Globus pallidus (tissue), 1 donor: Measurements from ENCODE around the gene TBC1D14.
"Not testable (repeated sequence)": the region's sequence is repeated elsewhere in the genome, so short reads cannot be mapped to it uniquely, and the experiment has no call there.

ENCODE experiments used
- DNase-seq: peaks from one replicate; pipeline ENCODE4 v3.0.0-alpha.2; 2015; ENCODE audit warnings: low spot score

TBC1D14 gene

GRCh38 chr4:6972911-6973310, 63.3 kb downstream of the TBC1D14 start:
- DNase-seq = no peak

- peak; percentile 83 for DNase-seq
Observed at GRCh38 chr4:6974138-6974848, 64.7 kb downstream of the TBC1D14 start.

DNA sequence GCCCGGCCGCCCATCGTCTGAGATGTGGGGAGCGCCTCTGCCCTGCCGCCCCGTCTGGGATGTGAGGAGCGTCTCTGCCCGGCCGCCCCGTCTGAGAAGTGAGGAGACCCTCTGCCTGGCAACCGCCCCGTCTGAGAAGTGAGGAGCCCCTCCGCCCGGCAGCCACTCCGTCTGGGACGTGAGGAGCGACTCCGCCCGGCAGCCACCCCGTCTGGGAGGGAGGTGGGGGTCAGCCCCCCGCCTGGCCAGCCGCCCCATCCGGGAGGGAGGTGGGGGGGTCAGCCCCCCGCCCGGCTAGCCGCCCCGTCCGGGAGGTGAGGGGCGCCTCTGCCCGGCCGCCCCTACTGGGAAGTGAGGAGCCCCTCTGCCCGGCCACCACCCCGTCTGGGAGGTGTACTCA, 68.2 kb downstream of the TBC1D14 start:
- not testable (repeated sequence) for DNase-seq

- DNase-seq = no peak
Observed at GRCh38 chr4:6983544-6984142, 74.0 kb downstream of the TBC1D14 start.

DNA sequence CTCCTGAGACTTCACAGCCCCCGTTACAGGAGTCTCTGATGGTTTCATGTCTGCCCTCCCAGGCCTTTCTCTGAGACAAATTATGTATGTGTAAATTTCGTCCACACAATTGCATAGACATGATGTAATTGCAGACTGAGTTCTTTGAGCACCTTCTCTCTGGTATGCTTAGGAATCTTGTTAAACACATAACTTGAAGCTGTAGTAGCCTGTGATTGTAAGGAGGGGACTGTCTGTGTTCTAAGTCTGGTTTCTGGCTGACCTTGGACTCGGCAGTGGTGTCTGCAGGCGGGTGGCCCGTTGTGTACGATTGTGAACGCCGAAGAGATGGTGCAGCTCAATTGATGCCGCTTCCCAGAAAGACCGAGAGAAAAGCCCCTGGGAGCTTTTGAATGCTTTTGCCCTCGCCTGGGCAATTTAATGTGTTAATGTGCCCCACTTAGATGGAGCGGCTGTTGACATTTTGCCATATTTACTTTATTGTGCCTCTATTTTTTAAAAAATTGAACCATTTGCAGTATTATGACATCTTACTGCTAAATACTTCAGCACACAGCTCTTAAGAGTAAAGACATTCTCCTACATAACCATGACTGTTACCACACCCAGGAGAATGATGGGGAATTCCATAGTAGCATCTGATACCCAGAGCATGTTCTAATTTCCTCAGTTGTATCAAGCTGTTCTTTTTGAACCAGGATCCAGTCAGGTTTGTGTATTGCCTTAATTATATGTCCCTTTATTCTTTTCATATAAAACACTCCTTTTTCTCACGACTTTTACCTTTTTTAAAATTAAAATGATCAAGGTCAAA, 75.2 kb downstream of the TBC1D14 start:
- no peak for DNase-seq

DNA sequence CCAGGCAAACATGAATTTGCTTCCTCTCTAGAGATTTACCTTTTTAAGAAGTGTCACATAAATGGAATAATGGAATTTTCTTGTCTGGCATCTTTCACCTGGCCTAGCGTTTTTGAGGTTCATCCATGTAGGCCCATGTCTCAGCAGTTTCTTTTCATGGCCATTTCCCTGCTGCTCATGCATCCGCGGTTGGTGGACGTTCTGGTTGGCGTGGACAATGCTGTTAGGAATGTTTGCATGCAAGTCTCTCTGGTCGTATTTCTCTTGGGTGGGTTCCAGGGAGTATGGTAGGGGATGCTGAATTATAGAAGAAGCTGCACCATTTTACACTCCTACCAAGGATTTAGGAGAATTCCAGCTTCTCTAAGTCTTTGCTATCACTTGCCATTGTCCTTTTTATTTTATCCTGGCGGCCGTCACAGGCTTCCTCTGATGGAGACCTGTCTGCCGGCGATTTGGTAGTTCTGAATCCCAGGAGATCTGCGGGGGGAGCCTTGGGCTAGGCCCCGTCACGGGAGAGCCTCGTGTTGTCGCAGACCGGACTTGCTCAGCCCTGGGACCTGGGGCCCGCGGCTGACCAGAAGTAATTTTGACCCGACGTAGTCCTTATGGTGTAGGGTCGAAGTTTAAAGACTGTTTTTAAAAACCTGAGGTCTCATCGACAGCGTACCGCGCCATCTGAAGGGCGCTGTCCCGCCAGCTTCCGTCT, 76.6 kb downstream of the TBC1D14 start:
- peak; percentile 77 for DNase-seq

DNA sequence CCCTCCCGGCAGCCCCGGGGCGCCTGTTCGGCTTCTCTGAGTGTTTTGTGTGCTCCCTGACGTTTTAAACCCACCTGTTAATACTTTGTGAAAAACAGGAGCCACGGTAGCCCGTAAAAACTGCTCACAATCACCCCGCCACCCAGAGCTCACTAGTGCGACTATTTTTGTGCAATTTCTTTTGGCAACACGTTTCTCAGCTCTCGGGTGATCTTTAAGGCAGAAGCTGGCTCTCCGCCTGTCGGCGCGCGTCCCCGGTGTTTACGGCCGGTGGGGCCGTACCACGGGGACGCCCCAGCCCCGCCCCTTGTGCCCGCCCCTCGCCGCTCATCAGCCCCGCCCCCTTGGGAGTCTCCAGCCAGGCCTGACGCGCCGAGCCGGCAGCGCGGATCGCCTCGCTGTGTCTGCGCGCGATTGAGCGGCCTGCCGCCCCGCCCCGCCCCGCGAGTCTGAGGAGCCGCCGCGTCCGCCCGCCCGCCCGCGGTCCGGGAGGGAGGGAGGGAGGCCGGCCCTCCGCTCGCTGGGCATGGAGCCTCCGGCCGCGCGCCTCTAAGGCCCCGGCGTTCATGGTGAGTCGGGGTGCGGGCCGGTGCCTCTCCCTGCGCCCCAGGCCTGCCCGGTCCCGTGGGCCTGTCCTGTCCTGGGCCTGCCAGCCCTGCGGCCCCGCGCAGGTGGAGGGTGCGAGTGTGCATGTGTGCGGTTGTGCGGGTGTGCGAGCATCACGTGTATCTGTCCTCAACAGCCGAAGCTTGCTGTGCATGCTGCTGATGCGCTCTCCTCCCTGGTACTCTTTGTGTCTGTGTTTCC, 77.4 kb downstream of the TBC1D14 start:
- peak; percentile 96 for DNase-seq

DNA sequence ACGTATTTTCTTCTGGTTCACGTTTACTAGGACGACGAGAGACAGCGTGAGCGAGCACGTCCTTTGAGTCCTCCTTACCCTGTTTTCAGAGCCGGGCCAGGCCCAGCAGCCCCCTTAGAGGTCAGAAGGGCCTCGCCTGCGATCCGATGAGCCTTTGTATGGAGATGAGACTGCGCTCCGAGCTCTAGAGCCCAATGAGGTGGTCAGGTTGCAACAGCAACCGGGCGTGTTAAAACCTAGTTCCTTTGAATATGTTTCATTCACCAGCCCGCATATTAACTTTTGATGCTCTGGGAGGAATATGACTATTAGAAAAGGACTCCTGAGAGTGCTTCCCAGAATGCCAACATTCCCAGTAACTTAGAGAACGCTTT, 77.9 kb downstream of the TBC1D14 start:
- no peak for DNase-seq

DNA sequence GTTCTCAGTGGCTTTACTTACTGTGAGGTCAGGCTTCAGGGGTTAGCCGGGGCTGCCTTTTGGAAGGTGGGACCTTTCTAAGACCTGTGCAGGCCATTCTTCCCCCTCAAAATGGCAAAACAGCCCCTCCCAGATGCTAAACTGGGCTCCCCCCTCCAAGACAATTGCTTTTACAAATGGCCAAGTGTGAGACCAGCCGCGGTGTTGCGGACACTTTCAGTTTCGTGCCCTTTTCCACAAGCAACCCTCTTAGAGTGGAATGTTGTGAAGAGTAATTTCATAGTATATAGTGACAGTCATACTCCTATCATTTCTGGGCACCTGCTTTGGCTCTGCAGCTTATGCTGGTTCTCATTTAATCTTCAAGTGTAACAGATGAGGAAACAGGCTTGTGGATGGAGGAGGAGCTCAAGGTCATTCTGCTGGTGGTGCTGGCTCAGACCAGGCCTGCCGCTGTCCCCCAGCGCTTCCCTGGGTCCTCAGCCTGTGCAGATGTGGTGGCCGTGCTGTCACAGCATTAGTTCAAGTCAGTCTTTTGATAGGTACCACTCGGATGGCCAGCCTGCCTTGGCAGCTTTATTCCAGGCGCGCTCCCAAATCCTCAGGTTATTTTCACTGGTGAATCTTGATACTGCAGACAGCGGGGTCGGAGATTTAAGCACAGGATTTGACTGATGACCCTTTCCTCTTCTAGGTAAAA, 78.5 kb downstream of the TBC1D14 start:
- no peak for DNase-seq

DNA sequence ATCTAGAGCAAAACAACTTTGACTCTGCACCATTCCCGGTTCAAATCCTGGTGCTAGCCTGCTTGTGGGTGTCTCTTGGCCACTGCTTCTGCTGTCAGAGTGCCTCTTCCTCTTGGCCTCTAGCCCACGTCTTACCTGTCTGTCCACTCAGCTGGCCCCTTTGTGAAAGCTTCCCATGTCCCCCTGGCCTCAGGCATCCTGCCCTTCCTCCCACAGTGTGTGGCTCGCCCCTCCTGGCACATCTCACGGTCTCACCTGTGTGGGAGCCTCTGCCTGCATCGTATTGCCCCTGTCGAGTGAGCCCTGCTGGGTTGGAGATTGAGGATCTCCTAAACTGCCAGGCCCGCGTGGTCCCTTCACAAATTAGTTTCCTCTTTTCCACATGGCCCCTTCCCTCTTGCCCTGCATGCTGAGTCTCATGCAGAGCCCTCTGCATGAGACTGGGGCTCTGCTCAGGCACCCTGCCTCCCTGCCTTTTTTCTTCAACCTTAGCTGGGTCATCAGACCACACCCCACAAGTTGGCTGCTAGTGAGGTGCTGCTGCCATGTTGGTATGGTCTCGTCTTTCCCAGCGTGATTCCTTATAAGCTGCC, 79.8 kb downstream of the TBC1D14 start:
- no peak for DNase-seq

DNA sequence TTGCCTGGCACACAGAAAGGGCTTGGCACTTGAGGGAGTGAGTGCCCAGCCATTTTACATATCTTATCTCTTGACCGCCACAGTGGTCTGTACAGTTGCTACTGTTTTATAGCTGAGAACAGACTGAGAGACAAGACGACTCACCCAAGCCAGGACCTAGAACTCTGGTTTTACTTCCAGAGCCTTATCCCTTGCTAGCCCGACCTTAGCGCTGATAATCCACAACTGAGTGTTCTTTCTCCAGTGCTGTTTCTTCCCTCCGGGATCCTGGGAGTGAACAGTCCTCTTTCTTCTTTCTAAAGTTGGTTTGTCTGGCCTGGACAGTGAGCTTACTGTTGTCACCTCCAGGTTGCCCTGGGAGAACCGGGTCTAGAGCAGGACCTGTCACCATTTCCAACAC, 81.0 kb downstream of the TBC1D14 start:
- no peak for DNase-seq

DNA sequence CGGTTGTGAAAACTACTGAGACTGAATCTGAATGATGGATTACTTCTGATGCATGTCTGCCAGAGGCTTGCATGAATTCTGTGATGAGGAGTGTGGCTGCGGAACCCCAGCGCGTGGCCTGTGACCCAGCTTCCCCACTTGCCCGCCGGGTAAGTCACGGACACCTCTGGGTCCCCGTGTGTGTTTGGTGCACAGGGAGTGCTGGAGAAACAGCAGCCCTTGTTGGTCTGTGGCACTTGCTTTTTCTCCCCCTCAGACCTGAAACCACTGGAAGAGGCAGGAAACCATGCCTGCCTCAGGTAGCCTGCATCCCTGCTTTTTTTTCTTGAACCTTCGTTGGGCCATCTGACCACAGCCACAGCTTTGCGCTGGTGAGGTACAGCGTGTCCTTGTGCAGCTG, 81.6 kb downstream of the TBC1D14 start:
- DNase-seq = no peak

DNA sequence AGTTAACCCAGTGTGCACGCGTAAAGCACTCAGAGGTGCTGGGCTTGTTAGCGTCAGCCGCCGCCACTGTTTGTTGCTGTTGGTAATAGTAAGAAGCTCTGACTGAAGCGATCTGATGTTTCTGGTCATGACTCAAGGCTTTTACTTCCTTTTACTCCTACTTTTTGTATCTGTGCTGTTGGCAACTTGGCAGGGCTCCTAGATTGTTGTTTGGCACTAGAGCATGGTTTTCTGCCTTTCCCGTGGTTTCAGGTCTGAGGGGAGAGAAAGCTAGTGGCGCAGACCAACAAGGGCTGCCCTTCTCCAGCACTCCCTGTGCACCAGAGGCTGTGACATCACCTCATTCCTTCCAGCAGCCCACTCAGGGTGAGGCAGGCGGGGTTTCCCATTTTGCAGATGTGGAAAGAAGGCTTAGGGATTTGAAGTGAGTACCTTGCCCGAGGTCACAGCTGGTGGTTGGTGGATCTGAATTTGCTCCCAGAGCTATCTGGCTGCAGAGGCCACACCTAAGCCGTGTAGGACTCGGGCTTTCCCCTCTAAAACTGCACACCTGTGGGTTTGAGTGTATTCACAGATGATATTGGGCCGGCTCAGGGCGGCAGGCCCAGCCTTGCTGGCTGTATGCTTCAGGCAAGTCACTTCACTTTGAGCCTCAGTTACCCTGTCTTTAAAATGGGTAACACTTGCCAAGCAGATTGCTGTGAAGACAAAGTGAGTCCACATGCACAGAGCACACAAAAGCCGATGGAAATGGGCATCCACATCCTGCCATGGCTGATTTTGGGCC, 82.3 kb downstream of the TBC1D14 start:
- DNase-seq = peak; percentile 48

DNA sequence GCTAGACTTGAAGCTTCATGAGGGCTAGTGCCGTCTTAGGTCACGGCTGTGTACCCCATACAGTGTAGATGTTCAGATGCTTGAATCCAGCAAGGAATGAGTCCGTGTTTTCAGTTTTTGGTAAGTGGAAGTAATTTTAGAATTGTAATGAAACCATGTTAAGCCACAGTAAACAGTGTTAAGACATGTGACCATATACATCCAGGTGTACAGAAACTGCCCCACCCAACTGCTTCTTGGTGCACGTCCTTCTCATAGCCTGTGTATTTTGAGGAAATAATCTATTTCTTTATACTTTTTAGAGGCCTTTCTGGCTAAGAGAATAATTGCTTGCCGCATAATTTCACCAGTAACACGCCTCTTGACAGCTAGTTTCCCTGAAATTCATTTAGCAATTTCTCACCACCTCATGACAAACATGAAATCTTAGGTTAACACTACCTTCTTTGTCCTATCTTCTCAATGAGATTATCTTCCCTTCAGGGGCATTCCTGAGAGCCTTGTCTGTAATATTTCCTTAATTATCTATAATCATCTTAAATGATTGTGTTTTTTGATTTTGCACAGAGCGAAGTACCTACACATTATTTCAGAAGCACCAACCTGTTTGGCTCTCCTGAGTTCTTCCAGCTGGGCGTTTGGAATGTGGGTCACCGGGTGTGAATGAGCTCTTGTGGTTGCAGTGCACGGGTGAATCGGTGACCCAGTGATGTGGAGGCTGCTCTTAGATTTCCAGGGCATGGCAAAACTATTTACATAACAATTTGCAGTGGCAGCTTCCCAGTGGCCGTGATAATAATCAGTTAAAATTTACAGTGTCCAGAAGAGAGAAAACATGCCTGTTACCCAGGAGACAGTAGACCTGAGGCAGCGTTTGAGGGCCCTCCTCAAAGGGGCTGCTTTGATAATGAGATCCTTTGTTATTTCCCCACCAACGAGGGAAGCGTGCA, 83.4 kb downstream of the TBC1D14 start:
- DNase-seq = no peak

DNA sequence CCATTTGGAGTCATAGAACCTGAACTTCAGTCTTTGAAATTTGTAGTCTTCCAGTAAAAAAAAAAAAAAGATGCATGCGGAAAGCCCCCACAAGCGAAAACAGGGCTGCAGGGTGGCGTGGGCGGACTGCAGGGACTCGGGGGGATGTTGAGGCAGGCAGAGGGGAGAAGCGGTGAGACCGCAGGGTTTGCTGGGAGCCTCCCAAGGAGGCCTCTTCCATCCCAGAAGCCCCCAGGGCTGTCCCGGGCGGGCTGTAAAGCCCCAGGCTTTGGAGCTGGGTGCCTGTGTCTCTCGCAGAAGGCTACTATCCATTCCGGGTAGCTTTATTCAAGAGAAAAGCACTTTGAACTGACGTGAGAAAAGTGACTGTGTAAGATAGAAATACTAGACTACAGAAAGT, 86.9 kb downstream of the TBC1D14 start:
- no peak for DNase-seq

- no peak for DNase-seq
Observed at GRCh38 chr4:6999172-7000086, 89.8 kb downstream of the TBC1D14 start.

DNA sequence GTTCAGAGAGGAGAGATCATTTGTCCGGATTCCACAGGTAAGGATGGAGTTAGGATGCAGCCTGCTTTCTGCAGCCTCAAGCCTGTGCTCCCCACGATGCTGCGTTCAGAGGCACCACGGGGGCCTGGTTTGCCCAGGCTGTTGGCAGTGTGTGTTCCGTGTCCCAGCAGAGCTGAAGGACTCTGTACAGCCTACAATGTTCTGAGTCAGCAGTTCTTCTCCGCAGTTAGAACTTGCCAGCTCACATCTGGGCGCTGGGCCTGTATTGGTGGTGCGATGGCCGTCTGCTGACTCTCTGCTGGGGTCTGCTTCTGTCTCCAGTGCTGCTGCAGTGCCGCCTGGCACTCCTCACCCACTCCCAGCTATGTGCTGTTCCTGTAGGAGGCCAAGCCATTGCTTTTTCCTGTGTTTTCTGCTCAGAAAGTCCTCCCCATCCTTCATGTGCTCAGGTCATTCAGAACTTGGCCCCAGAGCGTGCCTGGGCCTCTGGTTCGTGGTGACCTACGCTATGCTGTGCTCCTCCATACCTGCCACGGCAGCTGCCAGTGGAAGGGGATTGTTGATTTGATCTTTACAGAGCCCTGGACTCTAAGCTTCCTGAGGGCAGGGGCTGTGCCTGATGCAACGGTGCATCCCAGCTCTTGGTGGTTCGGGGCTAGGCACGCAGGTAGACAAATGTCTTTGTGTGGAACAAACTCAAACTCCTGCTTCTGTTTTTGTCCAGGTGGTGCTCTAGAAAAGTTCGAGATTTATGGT, 91.0 kb downstream of the TBC1D14 start:
- DNase-seq = no peak
